ENCODE results near the gene SLITRK1.

Gene SLITRK1, protein sequence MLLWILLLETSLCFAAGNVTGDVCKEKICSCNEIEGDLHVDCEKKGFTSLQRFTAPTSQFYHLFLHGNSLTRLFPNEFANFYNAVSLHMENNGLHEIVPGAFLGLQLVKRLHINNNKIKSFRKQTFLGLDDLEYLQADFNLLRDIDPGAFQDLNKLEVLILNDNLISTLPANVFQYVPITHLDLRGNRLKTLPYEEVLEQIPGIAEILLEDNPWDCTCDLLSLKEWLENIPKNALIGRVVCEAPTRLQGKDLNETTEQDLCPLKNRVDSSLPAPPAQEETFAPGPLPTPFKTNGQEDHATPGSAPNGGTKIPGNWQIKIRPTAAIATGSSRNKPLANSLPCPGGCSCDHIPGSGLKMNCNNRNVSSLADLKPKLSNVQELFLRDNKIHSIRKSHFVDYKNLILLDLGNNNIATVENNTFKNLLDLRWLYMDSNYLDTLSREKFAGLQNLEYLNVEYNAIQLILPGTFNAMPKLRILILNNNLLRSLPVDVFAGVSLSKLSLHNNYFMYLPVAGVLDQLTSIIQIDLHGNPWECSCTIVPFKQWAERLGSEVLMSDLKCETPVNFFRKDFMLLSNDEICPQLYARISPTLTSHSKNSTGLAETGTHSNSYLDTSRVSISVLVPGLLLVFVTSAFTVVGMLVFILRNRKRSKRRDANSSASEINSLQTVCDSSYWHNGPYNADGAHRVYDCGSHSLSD

DNA sequence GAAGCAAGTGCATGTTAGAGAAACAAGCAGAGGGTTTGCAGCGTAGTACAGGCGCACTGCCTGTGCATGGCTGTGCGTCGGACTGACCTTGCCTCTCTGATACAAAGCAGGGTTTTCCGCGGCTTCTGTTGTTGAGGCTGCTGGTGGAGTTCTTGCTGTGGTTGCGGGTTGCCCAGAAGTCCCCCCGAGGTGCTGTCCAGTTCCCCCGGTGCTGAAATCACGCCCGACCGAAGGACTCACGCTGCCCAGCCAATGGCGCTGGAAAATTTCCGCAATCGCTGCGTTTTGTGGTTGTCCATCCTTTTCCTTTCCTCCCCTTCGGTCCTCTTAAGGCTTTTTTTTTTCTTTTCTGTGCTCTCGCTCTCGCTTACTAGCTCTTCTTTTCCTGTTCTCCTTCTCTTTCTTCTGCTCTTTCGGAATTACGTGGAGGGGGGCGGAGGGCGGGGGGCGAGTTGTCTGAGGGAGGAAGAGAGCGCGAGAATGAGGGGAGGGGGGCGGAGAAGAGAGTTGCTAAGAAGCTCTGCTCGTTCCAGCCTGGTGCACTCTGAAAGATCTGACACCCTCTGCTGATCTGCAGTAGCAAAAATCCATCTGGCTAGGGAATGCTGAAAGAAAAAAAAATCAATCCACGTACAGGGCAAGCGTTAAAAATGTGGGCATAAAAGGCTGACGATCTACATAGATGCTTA is at the start of gene SLITRK1:
Gene SLITRK1, minus strand, starts transcription at position 558 of the 689 bp plus-strand sequence. CDS start 967 bp downstream, outside the sequence.
- peak; percentile 19 for DNase-seq

DNA sequence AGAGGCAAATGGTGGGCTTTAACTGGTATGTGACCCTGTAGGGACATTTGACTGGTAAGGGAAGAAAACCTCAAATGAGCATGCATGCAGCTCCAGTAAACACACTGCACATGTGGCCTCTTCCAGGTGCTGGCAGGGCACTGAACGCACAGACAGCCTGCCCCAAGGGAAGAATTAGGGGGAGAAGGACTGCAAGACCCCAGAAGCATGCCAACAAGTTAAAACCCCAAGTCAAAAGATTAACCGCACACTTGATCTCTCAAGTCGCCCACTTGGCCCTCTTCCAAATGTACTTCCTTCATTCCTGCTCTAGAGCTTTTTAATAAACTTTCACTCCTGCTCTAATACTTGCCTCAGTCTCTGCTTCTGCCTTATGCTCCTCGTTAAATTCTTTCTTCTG is 46.9 kb upstream of the SLITRK1 start:
- DNase-seq: no peak

- DNase-seq: no peak
These were observed 37.5 kb upstream of the SLITRK1 start for GRCh38 chr13:83919775-83920174.

DNA sequence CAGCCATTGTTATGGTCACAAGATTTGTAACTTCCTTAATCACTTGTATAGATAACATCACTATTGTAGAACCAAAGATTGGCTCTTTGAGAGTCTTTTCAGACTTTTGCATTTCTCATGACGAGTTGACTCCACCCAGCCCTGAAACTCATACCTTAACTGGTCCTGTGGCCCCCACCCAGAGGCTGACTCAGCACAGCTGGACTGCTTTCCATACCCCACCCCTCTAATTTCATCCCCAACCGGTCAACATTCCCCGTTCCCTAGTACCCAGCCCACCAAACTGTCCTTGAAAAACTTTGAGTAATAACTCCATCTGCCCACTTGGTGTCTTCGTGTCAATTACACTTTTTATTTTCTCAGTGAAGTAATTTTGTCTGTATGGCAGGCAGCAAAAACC is 32.1 kb upstream of the SLITRK1 start:
- DNase-seq: no peak

DNA sequence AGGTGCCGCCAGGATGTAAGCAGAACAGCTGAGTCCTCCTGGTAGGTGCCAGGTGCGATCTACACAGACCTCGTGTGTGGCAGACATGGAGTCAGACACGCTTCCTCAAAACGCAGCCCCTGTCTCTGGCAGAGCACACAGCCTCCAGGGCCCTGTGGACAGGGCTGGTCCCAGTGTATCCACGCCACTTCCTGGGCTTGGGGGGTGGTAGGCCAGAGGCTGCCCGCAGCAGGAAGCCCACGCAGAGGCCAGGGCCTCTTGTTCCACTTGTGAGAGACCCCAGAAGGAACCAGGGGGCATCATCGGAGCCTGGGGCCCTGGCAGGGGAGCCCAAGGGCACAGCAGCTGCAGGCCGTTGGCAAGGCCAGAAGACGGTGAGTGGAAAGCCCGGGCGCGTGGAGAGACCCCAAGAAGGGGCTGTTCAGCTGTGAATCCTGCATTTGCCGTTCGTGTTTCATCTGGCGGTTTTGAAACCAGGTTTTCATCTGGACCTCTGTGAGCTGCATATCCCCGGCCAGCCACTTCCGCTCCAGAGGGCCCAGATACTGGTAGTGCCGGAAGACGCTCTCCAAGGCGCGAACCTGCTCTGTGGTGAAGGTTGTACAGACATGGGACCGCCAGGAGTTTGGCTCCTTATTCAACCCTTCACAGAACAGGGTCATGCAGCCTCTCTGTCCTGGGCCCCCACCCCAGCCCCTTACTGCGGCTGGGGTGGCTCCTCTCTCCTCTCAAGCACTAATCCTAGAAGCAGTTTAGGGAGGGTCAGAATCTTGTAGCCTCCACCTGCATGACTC is 25.1 kb upstream of the SLITRK1 start:
- DNase-seq: no peak

DNA sequence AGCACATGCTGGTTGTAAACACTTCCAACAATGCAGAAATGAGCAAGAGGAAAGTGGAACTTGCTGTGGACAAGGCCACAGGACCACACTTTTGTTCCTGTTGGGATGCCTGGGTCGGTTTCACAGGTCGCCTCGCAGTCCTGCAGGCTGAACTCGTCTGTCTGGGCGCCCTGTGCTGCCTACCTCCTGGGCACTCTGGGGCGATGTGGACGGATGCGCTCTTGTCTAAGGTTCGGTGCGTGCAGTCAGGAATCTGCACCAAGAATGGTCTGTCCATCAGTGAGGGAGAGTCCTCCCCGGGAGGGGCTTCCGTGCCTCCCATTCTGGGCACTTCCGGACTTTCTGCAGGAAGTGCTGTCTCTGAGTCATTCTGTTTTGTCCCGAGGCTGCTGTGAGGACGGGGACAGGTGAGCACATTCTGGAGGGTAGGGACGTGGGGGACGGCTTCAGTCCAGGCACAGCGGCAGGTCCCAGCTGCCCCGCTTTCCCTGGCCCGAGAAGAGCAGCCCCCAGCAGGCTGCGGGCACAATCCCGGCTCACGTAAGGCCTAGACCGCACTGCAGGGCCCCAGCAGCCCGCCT is 24.1 kb upstream of the SLITRK1 start:
- no peak for DNase-seq

DNA sequence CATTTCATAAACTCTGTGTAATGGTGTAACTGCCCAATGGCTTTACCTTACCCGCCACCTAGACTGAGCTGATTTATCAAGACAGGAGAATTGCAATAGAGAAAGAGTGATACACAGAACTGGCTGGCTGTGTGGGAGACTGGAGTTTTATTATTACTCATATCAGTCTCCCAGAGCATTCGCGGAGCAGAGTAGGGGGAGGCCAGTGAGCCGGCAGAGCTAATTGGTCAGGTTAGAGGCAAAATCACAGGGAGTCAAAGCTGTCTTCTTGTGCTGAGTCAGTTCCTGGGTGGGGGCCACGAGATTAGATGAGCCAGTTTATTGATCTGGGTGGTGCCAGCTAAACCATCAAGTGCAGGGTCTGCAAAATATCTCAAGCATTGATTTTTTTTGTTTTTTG is 23.4 kb upstream of the SLITRK1 start:
- no peak for DNase-seq

GRCh38 chr13:83895994-83896580 is 13.8 kb upstream of the SLITRK1 start:
- DNase-seq: no peak

DNA sequence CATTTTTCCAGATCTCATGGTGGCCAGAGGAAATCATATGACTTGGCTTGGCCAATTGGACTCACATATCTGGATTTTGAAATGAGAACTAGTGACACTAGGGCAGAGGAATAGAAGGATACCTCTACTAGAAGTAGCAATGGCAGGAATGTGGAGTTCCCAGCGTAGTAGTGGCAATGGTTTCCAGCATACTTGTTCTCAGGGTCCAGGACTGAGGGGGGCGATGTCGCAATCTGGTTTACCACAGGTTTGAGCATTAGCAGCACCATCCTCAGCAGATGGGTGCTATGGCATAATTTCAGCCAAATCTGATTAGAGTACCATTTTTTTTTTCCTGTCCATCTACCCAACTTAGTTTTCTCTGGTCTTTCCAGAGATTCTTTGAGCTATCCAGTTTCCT is 8.1 kb upstream of the SLITRK1 start:
- no peak for DNase-seq

- no peak for DNase-seq
These were observed 1.9 kb upstream of the SLITRK1 start for GRCh38 chr13:83884141-83884540.

DNA sequence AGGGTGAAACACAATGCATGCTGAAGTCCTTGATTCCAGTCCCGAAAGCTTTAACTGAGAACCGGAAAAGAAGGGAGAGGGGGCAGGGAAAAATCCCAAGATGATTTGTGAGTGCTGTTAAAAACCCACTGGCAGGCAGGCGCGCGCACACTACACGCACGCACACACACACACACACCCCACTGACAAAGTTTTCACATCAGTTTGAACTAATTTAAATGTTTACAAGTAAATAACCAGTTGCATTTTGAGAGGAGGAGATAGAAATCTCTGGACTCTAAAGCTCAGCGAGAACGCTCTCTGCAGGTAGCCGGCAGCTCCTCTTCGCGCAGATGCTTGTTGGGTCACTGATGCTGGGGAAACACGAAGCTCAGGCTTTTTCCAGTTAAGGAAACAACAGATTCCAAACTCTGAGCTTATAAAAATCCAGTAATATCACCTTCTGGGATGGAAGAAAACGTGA is 818 bp upstream of the SLITRK1 start:
- no peak for DNase-seq

DNA sequence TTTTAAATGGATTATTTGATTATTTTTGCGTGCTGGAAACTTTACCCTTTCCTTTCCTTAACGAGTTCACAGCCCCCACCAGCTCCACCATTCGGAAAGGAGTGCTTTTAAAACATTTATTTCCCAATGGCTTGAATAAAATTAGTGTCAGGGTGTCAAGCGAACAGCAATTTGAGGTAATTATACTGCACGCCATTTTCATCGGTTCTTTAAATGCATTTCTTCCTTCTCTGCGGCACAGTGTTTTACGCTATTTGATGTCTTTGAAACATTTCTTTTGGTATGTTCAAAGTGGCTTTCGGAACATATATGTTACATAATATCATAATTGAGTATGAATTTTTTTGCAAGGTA is 309 bp upstream of the SLITRK1 start:
- DNase-seq: no peak

GRCh38 chr13:83881140-83881684 is 1.1 kb downstream of the SLITRK1 start:
- DNase-seq: no peak

- no peak for DNase-seq
These were observed 1.8 kb downstream of the SLITRK1 start for GRCh38 chr13:83880275-83881139.

GRCh38 chr13:83879431-83880171 is 2.7 kb downstream of the SLITRK1 start:
- no peak for DNase-seq

DNA sequence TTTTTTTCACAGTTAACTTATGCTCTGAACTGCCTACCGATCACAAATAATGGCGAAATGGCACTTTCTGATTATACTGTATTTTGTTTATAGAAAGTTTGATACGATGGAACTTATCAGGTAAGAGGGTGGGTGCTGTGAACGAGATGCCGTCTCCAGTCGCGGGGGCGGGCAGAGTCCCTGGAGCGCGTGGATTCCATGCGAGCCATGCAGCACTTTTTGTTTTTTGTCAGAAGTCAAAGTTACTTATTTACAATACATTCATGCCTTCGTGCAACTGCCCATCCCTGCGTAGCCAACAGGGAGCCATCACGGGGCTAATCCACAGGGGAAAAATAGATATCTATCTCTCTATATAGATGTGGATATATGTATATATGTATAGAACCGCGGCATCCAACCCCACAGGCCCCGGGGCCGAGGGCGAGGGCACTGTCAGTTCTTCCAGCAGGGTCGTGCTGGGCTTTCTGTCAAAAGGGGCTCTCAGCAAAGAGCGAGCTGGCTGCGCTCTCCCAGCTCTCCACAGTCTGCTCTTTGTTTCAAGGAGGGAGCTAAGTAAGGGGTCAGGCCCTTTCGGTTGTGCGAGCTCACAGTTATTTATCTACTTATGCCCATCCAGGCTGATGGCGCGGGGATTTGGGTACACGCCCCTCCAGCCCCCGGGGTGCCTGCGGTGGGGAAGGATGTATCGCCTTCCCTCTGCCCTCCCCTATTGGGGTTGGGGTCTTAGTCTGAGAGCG is 3.4 kb downstream of the SLITRK1 start:
- DNase-seq: no peak

- DNase-seq: no peak
These were observed 4.5 kb downstream of the SLITRK1 start for GRCh38 chr13:83877651-83878355.

DNA sequence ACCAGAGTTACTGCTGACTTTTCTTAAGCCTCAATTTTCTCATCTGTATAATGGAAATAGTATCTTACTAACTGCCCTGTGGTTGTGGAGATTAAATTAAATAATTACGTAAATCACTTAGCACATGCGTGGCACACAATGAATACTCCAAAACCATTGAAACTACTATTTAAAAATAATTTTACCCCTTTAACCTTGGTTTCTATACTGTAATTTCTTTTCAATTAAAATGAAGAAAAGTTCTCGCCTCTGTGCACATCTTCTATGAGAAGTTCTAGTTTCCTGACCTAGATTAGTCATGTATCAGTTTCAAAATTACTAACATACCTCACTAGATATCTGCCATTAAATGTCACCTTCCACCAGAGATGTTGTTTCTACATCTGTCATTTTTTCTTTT is 5.7 kb downstream of the SLITRK1 start:
- DNase-seq: no peak

DNA sequence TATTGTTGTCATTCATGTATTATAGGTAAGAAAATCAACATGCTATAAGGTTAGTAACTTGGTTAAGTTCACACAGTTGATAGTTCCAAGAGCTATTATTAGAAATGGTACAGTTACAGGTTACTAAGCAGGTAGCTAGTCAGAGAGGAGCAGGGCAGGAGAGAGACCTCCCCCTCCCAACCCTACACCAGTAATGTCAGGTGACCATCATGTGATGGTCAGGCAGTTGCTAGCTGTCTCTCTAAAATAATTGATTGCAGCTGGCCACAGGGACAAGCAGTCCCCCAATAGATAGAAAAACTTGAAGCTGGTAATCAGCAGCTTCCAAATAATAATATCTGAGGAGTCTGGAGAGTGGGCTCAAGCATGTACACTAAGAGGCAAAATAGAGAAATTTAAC is 14.6 kb downstream of the SLITRK1 start:
- no peak for DNase-seq

Measured in activated gamma-delta T cell treated with Interleukin-2 at 50 U/mL for 16 hours (primary cell).